MM.1S (cell line): ENCODE data around the gene ARL4A.
"Not testable (repeated sequence)": the region's sequence is repeated elsewhere in the genome, so short reads cannot be mapped to it uniquely, and the experiment has no call there.

ENCODE experiments used
- DNase-seq: peaks from one replicate; pipeline ENCODE4 v3.0.0-alpha.2; 2015
- H2AFZ ChIP-seq: fragments of 300-600 bp; sonication (generic); 2 replicates; pipeline ENCODE4 v1.6.0; 2016; ENCODE audit warnings: antibody characterized with exemption, low read length
- H3F3A ChIP-seq: fragments of 300-600 bp; sonication (generic); 2 replicates; pipeline ENCODE4 v1.6.1; 2016; ENCODE audit warnings: mild to moderate bottlenecking, antibody characterized with exemption, low read length, moderate library complexity, mixed read lengths; ENCODE audit not compliant: insufficient read depth
- H3K27ac ChIP-seq: fragments of 300-600 bp; sonication (generic); 2 replicates; pipeline ENCODE4 v1.5.1; 2016; ENCODE audit warnings: mild to moderate bottlenecking, low read length
- H3K27me3 ChIP-seq: fragments of 300-600 bp; sonication (generic); replicated peaks from 2 replicates; pipeline ENCODE4 v1.6.0; 2016; ENCODE audit warnings: low read length; ENCODE audit not compliant: insufficient read depth
- H3K36me3 ChIP-seq: fragments of 300-600 bp; sonication (generic); replicated peaks from 2 replicates; pipeline ENCODE4 v1.6.1; 2016; ENCODE audit warnings: mild to moderate bottlenecking, low read length, mixed read lengths; ENCODE audit not compliant: insufficient read depth
- H3K4me1 ChIP-seq: fragments of 300-600 bp; sonication (generic); 2 replicates; pipeline ENCODE4 v1.6.1; 2016; ENCODE audit warnings: low read length, mixed read lengths
- H3K4me2 ChIP-seq: fragments of 300-600 bp; sonication (generic); 2 replicates; pipeline ENCODE4 v1.6.0; 2016; ENCODE audit warnings: low read depth, low read length
- H3K4me3 ChIP-seq: fragments of 300-600 bp; sonication (generic); 2 replicates; pipeline ENCODE4 v1.5.1; 2016; ENCODE audit warnings: low read length, mixed read lengths
- H3K79me2 ChIP-seq: fragments of 300-600 bp; sonication (generic); 2 replicates; pipeline ENCODE4 v1.6.1; 2016; ENCODE audit warnings: mixed run types, low read length, mixed read lengths
- H3K9ac ChIP-seq: fragments of 300-600 bp; sonication (generic); 2 replicates; pipeline ENCODE4 v1.6.1; 2016; ENCODE audit warnings: low read length, mixed read lengths
- H3K9me2 ChIP-seq: fragments of 300-600 bp; sonication (generic); replicated peaks from 2 replicates; pipeline ENCODE4 v1.6.1; 2016; ENCODE audit warnings: mild to moderate bottlenecking, low read length, mixed read lengths; ENCODE audit not compliant: insufficient read depth
- H3K9me3 ChIP-seq: fragments of 300-600 bp; sonication (generic); replicated peaks from 2 replicates; pipeline ENCODE4 v1.6.1; 2016; ENCODE audit warnings: mild to moderate bottlenecking, low read length, mixed read lengths; ENCODE audit not compliant: insufficient read depth
- H4K20me1 ChIP-seq: fragments of 300-600 bp; sonication (generic); 2 replicates; pipeline ENCODE4 v1.6.1; 2016; ENCODE audit warnings: mild to moderate bottlenecking, low read length, moderate library complexity, mixed read lengths; ENCODE audit not compliant: insufficient read depth
- CTCF ChIP-seq: fragments of 300-600 bp; sonication (generic); IDR thresholded peaks from 2 replicates; pipeline ENCODE4 v1.5.1; 2016; ENCODE audit warnings: antibody characterized with exemption, low read length, mixed read lengths
- EZH2 ChIP-seq: fragments of 300-600 bp; sonication (generic); optimal IDR thresholded peaks from 2 replicates; pipeline ENCODE3; 2017; ENCODE audit warnings: low read depth, mild to moderate bottlenecking, antibody characterized with exemption, low read length, mixed read lengths
- EZH2phosphoT487 ChIP-seq: fragments of 300-600 bp; sonication (generic); IDR thresholded peaks from 2 replicates; pipeline ENCODE4 v1.6.1; 2018; ENCODE audit warnings: antibody characterized with exemption, low read length

Gene ARL4A

GRCh38 chr7:12655161-12655560, 32.3 kb upstream of the ARL4A start:
- H4K20me1 ChIP-seq = no peaks in the 10 kb centered on the region
- no peak overlapping the region for H3K4me2 ChIP-seq
- H3K4me3 ChIP-seq = no peak overlapping the region
- H3K9ac ChIP-seq = no peak overlapping the region
- H3F3A ChIP-seq = no peaks in the 10 kb centered on the region
- H3K27me3 ChIP-seq = no peaks in the 10 kb centered on the region
- H3K36me3 ChIP-seq = no peaks in the 10 kb centered on the region
- no peaks in the 10 kb centered on the region for H3K4me1 ChIP-seq
- H3K9me2 ChIP-seq = no peaks in the 10 kb centered on the region
- no peaks in the 10 kb centered on the region for H3K9me3 ChIP-seq
- no peak for DNase-seq
- H3K79me2 ChIP-seq = no peaks in the 10 kb centered on the region
- no peak overlapping the region for H3K27ac ChIP-seq
- TF ChIP-seq CTCF (no peak), EZH2phosphoT487 (no peak), EZH2 (no peak)
- no peak overlapping the region for H2AFZ ChIP-seq

DNA sequence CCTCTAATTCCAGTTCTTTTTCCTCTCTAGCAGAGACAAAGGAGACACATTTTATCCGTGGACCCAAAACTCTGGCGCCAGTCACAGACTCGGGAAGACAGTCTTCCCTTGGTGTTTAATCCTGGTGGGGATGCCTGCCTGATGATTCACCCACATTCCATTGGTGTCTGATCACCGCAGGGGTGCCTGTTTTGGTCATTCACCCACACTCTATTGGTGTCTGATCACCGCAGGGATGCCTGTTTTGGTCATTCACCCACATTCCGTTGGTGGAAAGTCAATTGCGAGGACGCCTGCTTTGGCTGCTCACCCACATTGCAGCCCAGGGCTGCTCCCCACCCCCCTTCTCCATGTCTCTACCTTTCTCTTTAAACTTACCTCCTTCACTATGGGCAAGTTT, 27.0 kb upstream of the ARL4A start:
- H3K9ac ChIP-seq, H3K4me3 ChIP-seq, H3K9me2 ChIP-seq, H2AFZ ChIP-seq, H3K4me2 ChIP-seq, H4K20me1 ChIP-seq, H3K4me1 ChIP-seq, H3K36me3 ChIP-seq, H3F3A ChIP-seq, H3K79me2 ChIP-seq, DNase-seq, H3K27me3 ChIP-seq, H3K27ac ChIP-seq, H3K9me3 ChIP-seq: not testable (repeated sequence)

DNA sequence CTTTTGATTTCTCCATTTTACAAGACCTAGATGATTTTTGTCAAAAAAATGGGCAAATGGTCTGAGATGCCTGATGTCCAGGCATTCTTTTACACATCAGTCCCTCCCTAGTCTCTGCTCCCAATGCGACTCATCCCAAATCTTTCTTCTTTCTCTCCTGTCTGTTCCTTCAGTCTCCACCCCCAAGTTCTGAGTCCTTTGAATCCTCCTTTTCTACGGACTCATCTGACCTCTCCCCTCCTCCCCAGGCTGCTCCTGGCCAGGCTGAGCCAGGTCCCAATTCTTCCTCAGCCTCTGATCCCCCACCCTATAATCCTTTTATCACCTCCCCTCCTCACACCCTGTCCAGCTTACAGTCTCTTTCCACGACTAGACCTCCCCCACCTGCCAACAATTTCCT, 26.4 kb upstream of the ARL4A start:
- not testable (repeated sequence) for H4K20me1 ChIP-seq, H3K4me3 ChIP-seq, H2AFZ ChIP-seq, H3K36me3 ChIP-seq, H3F3A ChIP-seq, H3K27me3 ChIP-seq, H3K9ac ChIP-seq, H3K79me2 ChIP-seq, H3K4me2 ChIP-seq, DNase-seq, H3K9me3 ChIP-seq, H3K9me2 ChIP-seq, H3K4me1 ChIP-seq, H3K27ac ChIP-seq

- no peak overlapping the region for H3K9ac ChIP-seq
- H2AFZ ChIP-seq = no peak overlapping the region
- H3K9me3 ChIP-seq = no peaks in the 10 kb centered on the region
- H4K20me1 ChIP-seq = no peaks in the 10 kb centered on the region
- H3K79me2 ChIP-seq = no peaks in the 10 kb centered on the region
- no peaks in the 10 kb centered on the region for H3F3A ChIP-seq
- H3K36me3 ChIP-seq = no peaks in the 10 kb centered on the region
- no peaks in the 10 kb centered on the region for H3K27me3 ChIP-seq
- no peaks in the 10 kb centered on the region for H3K9me2 ChIP-seq
- TF ChIP-seq EZH2 = no peak
- no peak for TF ChIP-seq CTCF
- TF ChIP-seq EZH2phosphoT487 = no peak
- H3K4me3 ChIP-seq = no peak overlapping the region
- H3K27ac ChIP-seq = no peak overlapping the region
- no peak overlapping the region for H3K4me2 ChIP-seq
- no peak for DNase-seq
- no peaks in the 10 kb centered on the region for H3K4me1 ChIP-seq
Measured at GRCh38 chr7:12661581-12661980, 25.9 kb upstream of the ARL4A start.
